Tibial nerve (tissue), 4 donors: ENCODE data around the gene XPNPEP1.

ENCODE experiments used
- CTCF ChIP-seq, 5 experiments: fragments of 200-600 bp in 3 of 5; fragments of 450-650 bp in 2 of 5; sonication (generic) in 3 of 5; IDR thresholded peaks; one replicate each; pipeline ENCODE4 v1.5.1; 2016 to 2019; ENCODE audit warnings: antibody characterized with exemption in 5 of 5, mild to moderate bottlenecking in 3 of 5, moderate library complexity in 2 of 5
- EP300 ChIP-seq, 2 donors: sonication (generic); formaldehyde crosslinking; IDR thresholded peaks; one replicate each; pipeline ENCODE4 v1.6.1; 2017; ENCODE audit warnings: antibody characterized with exemption in 2 of 2, mild to moderate bottlenecking in 1 of 2
- POLR2A ChIP-seq, 2 donors: fragments of 450-650 bp; IDR thresholded peaks; one replicate each; pipeline ENCODE4 v1.6.1; 2017; ENCODE audit warnings: antibody characterized with exemption in 2 of 2, mild to moderate bottlenecking in 2 of 2, moderate library complexity in 2 of 2

- TF ChIP-seq CTCF (IDR thresholded peaks at IDR 0.05) (no peak), EP300 (IDR thresholded peaks at IDR 0.05) (no peak), POLR2A (IDR thresholded peaks at IDR 0.05) (no peak)
Observed at GRCh38 chr10:109821672-109822071, 101.6 kb downstream of the XPNPEP1 start.
